Coronary artery (tissue), 2 donors: ENCODE measurements around the gene ELK4.

Experiments used
- DNase-seq: peaks from one replicate; pipeline ENCODE4 v3.0.0-alpha.2; 2017; ENCODE audit warnings: low spot score
- H3K27ac ChIP-seq, 2 donors: fragments of 200-600 bp; sonication (generic); one replicate each; pipeline ENCODE4 v1.5.1; 2016 to 2019
- H3K4me3 ChIP-seq: fragments of 200-600 bp; sonication (generic); 2 replicates; pipeline ENCODE4 v1.5.1; 2016; ENCODE audit warnings: mild to moderate bottlenecking, moderate library complexity
- TF ChIP-seq, protein P1 (sequence below): fragments of 200-600 bp; sonication (generic); IDR thresholded peaks from one replicate; pipeline ENCODE4 v1.5.1; 2019; ENCODE audit warnings: antibody characterized with exemption

Gene ELK4, protein sequence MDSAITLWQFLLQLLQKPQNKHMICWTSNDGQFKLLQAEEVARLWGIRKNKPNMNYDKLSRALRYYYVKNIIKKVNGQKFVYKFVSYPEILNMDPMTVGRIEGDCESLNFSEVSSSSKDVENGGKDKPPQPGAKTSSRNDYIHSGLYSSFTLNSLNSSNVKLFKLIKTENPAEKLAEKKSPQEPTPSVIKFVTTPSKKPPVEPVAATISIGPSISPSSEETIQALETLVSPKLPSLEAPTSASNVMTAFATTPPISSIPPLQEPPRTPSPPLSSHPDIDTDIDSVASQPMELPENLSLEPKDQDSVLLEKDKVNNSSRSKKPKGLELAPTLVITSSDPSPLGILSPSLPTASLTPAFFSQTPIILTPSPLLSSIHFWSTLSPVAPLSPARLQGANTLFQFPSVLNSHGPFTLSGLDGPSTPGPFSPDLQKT

DNA sequence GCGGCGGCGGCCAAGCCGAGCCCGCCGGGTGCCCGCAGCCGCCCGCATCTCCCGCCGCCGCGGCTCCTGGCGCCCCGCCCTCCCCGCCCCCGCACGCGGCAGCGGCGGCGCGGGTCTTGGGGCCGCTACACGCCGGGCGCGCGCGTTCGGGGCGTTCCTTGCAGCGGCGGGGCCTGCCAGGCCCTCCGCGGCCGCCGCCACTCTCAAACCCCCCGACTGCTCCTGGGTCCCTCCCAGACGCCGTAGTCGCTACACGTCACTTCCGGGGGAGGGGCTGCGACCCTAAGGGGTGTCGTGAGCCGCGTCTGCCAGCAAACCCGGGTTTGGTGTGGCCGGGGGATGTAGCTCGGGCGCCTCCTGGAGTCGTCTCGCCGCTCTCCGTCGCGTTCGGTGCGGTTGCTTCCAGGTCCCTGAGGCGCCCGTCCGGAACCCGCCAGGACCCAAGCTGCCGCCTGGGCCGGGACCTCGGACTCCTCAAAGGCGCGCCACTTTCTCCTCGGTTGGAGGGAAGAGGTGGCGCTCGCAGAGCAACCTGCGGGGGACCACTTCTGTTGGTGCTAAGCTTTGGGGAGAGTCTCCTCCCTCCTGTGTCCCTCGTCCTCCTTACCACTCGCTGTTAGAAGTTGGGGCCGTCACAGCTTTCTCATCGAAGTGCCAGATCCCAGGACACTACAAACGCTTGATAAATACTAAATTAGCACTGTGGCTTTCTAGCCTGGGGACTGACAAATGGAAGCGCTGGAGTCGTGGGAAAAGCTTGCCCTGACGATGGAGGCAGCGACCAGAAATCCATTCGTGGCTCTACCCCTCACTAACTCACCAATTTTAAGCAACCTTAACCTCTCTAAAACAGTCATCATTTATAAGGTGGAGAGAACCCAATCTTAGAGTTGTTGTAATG lies at the start of gene ELK4:
TSS of gene ELK4 (minus strand) at position 244 of the 901 bp plus-strand sequence. CDS start 8,129 bp downstream, outside the sequence.
- TF ChIP-seq, protein P1, sequence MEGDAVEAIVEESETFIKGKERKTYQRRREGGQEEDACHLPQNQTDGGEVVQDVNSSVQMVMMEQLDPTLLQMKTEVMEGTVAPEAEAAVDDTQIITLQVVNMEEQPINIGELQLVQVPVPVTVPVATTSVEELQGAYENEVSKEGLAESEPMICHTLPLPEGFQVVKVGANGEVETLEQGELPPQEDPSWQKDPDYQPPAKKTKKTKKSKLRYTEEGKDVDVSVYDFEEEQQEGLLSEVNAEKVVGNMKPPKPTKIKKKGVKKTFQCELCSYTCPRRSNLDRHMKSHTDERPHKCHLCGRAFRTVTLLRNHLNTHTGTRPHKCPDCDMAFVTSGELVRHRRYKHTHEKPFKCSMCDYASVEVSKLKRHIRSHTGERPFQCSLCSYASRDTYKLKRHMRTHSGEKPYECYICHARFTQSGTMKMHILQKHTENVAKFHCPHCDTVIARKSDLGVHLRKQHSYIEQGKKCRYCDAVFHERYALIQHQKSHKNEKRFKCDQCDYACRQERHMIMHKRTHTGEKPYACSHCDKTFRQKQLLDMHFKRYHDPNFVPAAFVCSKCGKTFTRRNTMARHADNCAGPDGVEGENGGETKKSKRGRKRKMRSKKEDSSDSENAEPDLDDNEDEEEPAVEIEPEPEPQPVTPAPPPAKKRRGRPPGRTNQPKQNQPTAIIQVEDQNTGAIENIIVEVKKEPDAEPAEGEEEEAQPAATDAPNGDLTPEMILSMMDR = peak; percentile 49
- H3K4me3 ChIP-seq = peak within 1 kb of the TSS; percentile 77
- peak within 1 kb of the TSS; percentile 95 to 98 for H3K27ac ChIP-seq
- peak; percentile 99 for DNase-seq

DNA sequence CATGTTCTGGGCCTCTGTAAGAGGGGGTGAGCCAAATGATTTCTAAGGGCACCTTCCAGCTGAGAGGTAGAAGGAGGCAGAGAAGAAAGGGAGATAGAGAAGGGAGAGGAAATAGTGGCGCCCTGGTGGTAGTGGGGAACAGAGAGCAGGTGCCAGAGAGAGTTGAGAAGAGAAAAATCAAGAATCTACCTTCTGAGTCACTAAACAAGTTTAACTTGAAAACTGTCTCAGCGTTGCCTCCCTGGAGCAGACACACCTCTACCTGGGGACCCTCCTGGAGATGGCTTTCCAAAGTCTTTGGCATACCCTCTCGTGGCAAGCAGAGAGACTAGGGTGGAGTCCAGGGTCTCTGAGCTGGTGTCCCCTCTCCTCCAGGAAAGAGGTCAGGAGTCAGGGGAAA lies 49.6 kb upstream of the ELK4 start:
- Histone ChIP-seq H3K27ac (peak overlapping the region in 1 of 2 donors; percentile 91), H3K4me3 (no peak overlapping the region)
- TF ChIP-seq, protein P1 = no peak
- no peak for DNase-seq

DNA sequence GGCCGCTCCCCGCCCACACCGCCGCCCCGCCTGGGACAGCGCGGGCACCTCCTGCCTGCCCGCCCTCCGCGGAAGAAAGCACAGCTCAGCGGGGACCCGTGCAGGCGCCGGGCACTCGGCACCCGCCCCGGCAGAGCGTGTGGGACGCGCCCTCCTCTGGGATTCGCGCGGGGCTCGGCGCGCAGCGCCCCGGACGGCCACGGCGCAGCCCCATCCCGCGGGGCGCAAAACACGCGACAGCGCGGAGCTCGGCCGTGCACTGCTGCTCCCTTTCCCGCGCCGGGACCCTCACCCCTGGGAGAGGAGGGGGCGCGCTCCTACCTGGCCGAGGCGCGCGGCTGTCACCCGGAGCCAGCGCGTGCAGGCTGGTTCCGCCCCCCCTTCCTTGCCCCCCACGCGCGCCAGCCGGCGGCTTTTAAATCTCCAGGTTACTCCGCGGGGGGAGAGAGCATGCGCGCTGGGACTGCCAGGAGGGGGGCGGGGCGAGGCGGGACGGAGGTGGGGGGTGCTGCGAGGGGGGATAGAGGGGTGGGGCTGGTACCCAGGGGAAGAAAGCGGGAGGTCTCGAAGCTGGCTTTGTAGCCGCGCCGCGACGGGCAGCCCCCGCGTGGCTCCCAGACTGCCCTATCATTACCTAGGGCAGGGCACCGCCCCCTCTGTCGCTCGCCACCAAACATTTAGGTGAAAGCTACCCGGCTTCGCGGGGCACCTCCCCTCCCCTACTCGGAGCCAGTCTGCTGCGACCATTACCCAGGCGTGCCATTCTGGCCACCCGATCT lies 48.5 kb upstream of the ELK4 start, which contains the start of gene SLC45A3:
TSS of gene SLC45A3 (minus strand) at position 437 of the 779 bp plus-strand sequence. CDS start 15,853 bp downstream, outside the sequence.
- no peak for DNase-seq
- H3K4me3 ChIP-seq = peak within 1 kb of the TSS; percentile 78
- H3K27ac ChIP-seq = peak within 1 kb of the TSS; percentile 3 to 91
- TF ChIP-seq, protein P1 = no peak

DNA sequence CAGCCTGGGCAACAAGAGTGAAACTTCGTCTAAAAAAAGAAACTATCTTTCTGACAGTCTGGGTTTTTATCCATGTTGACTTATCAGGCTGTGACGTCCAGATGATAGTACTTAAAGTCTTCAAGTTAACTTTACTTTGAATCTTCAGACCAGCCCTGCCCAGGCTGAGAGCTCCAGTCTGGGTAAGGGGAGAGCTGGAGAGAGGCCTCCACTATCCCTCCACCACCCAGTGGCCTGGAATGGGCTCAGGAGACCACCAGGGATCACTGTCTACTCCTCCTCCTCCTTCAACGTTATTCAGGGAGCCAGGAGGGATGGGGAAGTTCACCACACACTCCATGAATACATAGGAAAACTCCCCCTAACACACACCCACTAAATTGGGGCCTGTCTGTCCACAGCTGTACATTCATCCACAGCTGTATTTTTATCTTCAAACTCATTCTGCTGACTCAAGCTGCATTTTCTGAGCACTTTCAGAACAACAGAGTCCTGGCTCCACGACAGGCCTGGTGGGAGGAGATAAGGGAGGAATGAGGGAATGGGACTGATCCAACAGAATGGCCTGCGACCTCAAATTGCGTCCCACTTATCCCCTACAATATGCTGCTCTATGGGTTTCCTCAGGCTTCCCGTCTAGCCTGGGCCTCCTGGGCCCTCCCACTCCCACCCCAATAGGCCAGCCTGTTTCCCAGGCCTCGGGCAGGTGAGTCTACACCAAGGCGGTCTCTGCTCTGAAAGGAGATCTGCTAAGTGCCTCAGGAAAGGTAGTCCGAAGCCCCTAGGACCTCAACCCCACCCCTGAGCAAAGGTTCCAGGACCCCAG lies 46.7 kb upstream of the ELK4 start:
- no peak for DNase-seq
- Histone ChIP-seq H3K4me3 (peak overlapping the region; percentile 78), H3K27ac (peak overlapping the region; percentile 3 to 91)
- TF ChIP-seq, protein P1 = no peak

DNA sequence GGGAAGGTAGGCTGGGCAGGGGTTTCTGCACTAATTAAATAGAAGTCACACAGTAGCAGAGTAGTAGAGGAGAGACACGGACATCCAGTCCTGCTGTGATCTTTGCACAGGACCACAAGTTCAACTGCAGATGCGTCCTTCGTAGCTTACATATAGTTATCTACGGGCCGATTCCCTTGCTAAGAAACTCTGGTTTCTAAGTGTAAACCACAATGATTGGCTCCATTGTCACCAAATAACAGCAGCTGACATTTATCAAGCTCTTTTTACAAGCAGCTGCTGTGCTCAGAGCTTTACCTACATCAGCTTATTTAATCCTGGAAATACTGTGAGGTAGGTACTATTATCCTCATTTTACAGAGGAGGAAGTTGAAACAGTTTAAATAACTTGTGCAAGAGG lies 45.4 kb upstream of the ELK4 start:
- TF ChIP-seq, protein P1 = no peak
- H3K27ac ChIP-seq = no peak overlapping the region
- no peak for DNase-seq
- H3K4me3 ChIP-seq = no peak overlapping the region

DNA sequence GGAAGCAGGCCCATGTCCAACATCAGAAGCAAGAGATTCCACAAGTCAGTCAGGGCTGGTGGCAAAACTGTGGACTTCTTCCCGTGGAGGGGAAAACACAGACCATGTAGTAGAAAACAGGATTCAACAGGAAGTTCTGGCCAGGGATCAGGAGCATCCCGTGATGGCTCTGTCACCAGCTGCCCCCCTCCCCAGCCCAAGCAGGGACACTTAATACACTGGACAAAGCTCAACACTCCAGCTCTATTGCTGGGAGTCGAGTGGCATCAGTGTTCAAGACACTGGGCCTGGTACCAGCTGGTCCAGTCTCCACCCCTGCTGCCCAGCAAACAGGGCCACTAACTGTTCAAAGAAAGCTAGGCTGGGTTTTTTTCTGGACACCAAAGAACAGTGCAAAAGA lies 44.8 kb upstream of the ELK4 start:
- H3K4me3 ChIP-seq = no peak overlapping the region
- DNase-seq = no peak
- H3K27ac ChIP-seq = no peak overlapping the region
- TF ChIP-seq, protein P1 = no peak
